ENCODE data around the gene SNX20. TPM values are rescaled to one million over a fixed set of nuclear protein-coding genes. Genes with fewer than 3 reads are reported as not detected.

SNX20 gene
- total RNA-seq, 2 donors from 2014 or later: 0.86 to 1.6 TPM

DNA sequence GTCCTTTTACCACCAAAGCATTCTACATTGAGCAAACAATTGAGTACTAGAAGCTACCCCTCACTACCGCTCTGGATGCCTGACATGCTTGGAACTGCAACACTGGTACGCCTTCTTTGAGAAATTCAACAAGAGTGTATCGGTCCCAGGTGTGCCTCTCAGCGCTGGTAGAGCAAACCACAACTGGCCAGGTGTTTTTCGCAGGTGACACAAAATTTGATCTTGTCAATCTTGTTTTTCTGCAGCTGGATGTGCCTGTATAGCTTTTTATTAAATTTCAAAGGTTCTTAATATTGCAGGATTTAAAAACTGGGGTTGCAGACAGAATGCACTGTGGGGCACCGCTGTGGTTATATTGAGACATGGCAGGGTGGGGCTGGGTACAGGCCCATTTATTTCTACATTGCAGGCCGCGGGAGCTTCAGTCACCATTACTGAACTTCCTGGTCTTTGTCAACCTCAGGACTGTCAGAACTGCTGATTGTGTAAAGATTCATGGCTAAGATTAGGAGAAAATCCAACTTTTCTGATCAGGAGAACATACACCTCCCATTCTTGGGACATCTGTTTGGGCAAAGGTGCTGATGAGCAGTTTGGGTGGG, 4.5 kb upstream of the SNX20 start:
- H3K27me3 ChIP-seq: no peaks in the 10 kb centered on the region
- no peak for DNase-seq
- TF ChIP-seq, protein P1, sequence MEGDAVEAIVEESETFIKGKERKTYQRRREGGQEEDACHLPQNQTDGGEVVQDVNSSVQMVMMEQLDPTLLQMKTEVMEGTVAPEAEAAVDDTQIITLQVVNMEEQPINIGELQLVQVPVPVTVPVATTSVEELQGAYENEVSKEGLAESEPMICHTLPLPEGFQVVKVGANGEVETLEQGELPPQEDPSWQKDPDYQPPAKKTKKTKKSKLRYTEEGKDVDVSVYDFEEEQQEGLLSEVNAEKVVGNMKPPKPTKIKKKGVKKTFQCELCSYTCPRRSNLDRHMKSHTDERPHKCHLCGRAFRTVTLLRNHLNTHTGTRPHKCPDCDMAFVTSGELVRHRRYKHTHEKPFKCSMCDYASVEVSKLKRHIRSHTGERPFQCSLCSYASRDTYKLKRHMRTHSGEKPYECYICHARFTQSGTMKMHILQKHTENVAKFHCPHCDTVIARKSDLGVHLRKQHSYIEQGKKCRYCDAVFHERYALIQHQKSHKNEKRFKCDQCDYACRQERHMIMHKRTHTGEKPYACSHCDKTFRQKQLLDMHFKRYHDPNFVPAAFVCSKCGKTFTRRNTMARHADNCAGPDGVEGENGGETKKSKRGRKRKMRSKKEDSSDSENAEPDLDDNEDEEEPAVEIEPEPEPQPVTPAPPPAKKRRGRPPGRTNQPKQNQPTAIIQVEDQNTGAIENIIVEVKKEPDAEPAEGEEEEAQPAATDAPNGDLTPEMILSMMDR (IDR thresholded peaks at IDR 0.05): no peak
- no peak overlapping the region for H3K4me3 ChIP-seq
- H3K27ac ChIP-seq: no peak overlapping the region
- intact Hi-C loops (cut with DNase I): no loop called here
- no peaks in the 10 kb centered on the region for H3K4me1 ChIP-seq
- no peak overlapping the region for H3K9ac ChIP-seq (ENCODE audit: low read depth in 2 of 2, low read length in 2 of 2)
- no peaks in the 10 kb centered on the region for H3K36me3 ChIP-seq
- H3K9me3 ChIP-seq: no peaks in the 10 kb centered on the region

DNA sequence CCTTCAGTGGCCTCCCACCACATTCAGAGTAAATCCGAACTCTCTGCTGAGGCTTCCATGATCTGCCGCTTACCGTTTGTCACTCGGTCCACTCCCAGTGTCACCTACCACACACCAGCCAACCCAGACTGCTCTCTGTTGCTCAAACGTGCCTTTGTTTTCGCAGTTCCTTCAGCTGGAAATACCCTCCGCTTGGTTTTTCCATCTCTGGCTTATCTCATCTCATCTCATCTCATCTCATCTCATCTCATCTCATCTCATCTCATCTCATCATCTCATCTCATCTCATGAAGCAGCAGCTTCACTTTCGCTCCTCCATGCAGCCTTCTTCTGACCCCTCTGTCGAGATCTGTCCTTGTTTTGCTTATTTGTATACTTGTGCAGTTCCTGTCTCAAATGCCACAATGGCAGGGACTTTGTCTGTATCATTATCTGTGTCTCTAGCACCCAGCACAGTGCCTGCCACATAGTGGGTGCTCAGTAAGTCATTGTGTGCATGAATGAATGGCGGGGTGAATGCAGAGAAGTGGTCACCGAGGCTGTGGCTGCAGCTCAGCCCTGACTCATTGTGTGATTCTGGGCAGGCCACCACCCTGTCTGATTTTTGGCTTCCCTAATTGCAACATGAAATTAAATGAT, 3.8 kb upstream of the SNX20 start:
- TF ChIP-seq, protein P1 (IDR thresholded peaks at IDR 0.05): no peak
- no peak for DNase-seq
- Histone ChIP-seq H3K9me3 (no peaks in the 10 kb centered on the region), H3K9ac (ENCODE audit: low read depth in 2 of 2, low read length in 2 of 2) (peak overlapping the region in 1 of 2 donors; percentile 9), H3K36me3 (no peaks in the 10 kb centered on the region), H3K27ac (peak overlapping the region; percentile 37), H3K4me1 (no peaks in the 10 kb centered on the region), H3K27me3 (no peaks in the 10 kb centered on the region), H3K4me3 (no peak overlapping the region)
- intact Hi-C loops (cut with DNase I): no loop called here

DNA sequence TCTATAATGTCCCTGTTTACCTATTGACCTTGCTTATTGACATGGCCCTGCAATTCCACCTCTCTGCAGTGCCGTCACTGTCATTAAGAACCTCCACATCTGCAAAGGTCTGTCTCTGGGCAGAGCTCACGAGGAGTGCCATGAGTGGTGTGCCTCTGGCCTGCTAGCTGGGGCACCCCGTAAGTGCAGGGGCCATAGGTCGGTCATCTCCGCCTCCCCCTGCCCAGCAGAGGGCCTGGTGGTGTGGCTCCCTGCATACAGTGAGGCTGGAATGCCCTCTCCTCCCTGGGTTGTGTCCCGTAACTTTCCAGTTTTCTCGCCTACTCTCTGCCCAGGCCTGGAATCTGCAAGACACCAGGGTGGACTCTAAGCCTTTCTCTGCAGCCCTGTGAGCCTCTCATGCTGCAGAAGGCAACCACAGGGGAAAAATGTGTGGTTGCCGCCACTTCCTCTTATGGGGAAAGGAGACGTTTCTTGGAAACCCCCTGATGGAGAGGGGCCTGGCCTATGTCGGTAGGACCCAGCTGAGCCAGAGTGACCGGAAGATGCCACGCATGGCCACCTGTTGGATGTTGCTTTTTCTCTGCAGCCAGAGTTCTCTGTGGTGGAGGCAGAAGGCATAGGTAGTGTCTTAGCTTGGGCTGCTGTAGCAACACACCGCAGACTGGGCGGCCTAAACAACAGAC, 2.7 kb upstream of the SNX20 start:
- TF ChIP-seq, protein P1 (IDR thresholded peaks at IDR 0.05): no peak
- Histone ChIP-seq H3K4me1 (no peaks in the 10 kb centered on the region), H3K9ac (ENCODE audit: low read depth in 2 of 2, low read length in 2 of 2) (peak overlapping the region in 1 of 2 donors; percentile 9), H3K9me3 (no peaks in the 10 kb centered on the region), H3K27me3 (no peaks in the 10 kb centered on the region), H3K36me3 (no peaks in the 10 kb centered on the region), H3K4me3 (no peak overlapping the region), H3K27ac (peak overlapping the region; percentile 37)
- no peak for DNase-seq
- intact Hi-C loops (cut with DNase I): no loop called here

DNA sequence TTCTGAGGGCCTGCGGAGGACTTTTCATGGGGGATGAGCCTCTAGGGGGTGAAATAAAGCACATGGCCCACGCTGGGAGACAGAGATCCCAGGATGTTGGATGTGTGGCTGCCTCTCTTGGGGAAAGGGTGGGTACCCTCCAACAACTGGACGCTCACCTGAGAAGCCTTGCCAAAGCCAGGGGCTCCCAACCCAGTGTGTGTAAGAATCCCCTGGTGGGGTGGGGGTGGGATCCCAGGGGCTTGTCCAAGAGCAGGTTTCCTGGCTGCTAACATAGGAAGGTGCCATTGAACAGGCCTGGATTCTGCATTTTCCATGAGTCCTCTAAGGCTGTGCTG, 587 bp downstream of the SNX20 start:
- peak overlapping the region; percentile 28 for H3K4me3 ChIP-seq
- no peaks in the 10 kb centered on the region for H3K36me3 ChIP-seq
- no peak for DNase-seq
- H3K9ac ChIP-seq (ENCODE audit: low read depth in 2 of 2, low read length in 2 of 2): peak overlapping the region in 1 of 2 donors; percentile 43
- intact Hi-C loops (cut with DNase I): no loop called here
- no peaks in the 10 kb centered on the region for H3K27me3 ChIP-seq
- H3K9me3 ChIP-seq: no peaks in the 10 kb centered on the region
- H3K4me1 ChIP-seq: no peaks in the 10 kb centered on the region
- peak overlapping the region; percentile 56 for H3K27ac ChIP-seq
- TF ChIP-seq, protein P1 (IDR thresholded peaks at IDR 0.05): no peak

DNA sequence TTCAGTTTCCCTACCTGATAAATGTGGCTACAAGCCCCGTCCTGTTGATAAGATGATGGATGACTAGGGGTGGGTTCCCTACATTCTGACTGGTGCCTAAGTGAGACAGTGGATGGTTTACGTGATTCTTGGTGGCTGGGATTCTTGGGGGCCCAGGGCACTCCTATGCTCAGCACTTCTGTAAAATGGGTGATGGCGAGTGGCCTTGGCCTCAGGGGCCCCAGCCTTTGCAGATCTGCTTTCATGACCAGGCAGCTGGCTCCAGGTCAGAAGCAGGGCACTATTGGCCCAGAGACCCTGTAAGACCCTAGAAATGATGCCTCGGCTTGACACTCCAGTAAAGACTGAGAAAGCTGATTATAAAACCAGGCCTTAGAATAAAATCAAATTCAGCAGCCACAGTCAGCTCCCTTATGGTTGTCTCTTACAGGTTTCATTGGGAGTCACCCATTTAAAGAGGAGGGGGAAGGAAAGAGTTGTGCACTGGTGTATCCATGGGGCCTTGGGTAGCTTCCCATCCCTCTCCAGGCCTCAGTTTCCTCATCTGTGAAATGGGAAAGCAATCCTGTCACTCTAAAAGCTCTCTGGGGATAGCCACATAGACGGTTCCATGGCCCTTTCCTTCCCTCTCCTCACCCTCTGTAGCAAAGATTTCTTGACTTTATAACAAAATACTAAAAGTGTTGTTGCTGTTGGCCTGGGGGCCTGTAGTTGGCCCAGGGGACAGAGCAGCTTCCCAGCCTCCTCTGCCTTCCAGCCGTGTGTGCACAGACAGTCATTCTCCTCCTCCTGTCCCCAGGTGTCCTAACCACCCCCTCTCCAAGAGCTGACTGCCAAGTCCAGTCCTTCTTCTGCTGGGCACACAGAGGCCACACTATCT, 1.2 kb downstream of the SNX20 start:
- no peak for DNase-seq
- Histone ChIP-seq H3K4me1 (no peaks in the 10 kb centered on the region), H3K4me3 (peak overlapping the region; percentile 28), H3K9me3 (no peaks in the 10 kb centered on the region), H3K27ac (peak overlapping the region; percentile 56), H3K36me3 (no peaks in the 10 kb centered on the region), H3K27me3 (no peaks in the 10 kb centered on the region), H3K9ac (ENCODE audit: low read depth in 2 of 2, low read length in 2 of 2) (peak overlapping the region in 1 of 2 donors; percentile 43)
- TF ChIP-seq, protein P1 (IDR thresholded peaks at IDR 0.05): no peak
- intact Hi-C loops (cut with DNase I): no loop called here

Measured in colonic mucosa (tissue), 4 donors.